GM21515 (cell line): Measurements from ENCODE around the gene PPP1R15B.
"Not testable (repeated sequence)": the region's sequence is repeated elsewhere in the genome, so short reads cannot be mapped to it uniquely, and the experiment has no call there.

Experiments used
- ATAC-seq: cut with Tn5 transposase; IDR thresholded peaks from one replicate; pipeline ENCODE4 v1.9.1; 2021; ENCODE audit not compliant: unreplicated experiment

PPP1R15B gene

GRCh38 chr1:204443871-204444581 is 32.4 kb upstream of the PPP1R15B start:
- no peak for ATAC-seq

GRCh38 chr1:204443260-204443619 is 31.6 kb upstream of the PPP1R15B start:
- no peak for ATAC-seq

- no peak for ATAC-seq
Measured at GRCh38 chr1:204442376-204443259, 31.0 kb upstream of the PPP1R15B start.

- ATAC-seq, result no peak
Measured at GRCh38 chr1:204441558-204441957, 29.9 kb upstream of the PPP1R15B start.

GRCh38 chr1:204439621-204440375 is 28.2 kb upstream of the PPP1R15B start:
- no peak for ATAC-seq

- no peak for ATAC-seq
Measured at GRCh38 chr1:204438628-204439027, 27.0 kb upstream of the PPP1R15B start.

GRCh38 chr1:204437796-204438570 is 26.4 kb upstream of the PPP1R15B start:
- no peak for ATAC-seq

GRCh38 chr1:204435872-204436271 is 24.3 kb upstream of the PPP1R15B start:
- ATAC-seq, result no peak

- ATAC-seq, result no peak
Measured at GRCh38 chr1:204435381-204435831, 23.8 kb upstream of the PPP1R15B start.

GRCh38 chr1:204434116-204434755 is 22.6 kb upstream of the PPP1R15B start:
- no peak for ATAC-seq

GRCh38 chr1:204432708-204433107 is 21.1 kb upstream of the PPP1R15B start:
- ATAC-seq, result no peak

GRCh38 chr1:204431310-204432184 is 19.9 kb upstream of the PPP1R15B start:
- ATAC-seq, result no peak

GRCh38 chr1:204429746-204430145 is 18.1 kb upstream of the PPP1R15B start:
- no peak for ATAC-seq

- ATAC-seq, result no peak
Measured at GRCh38 chr1:204426971-204427701, 15.5 kb upstream of the PPP1R15B start.

GRCh38 chr1:204426474-204426873 is 14.9 kb upstream of the PPP1R15B start:
- no peak for ATAC-seq

- no peak for ATAC-seq
Measured at GRCh38 chr1:204426035-204426436, 14.4 kb upstream of the PPP1R15B start.

- no peak for ATAC-seq
Measured at GRCh38 chr1:204424621-204425020, 13.0 kb upstream of the PPP1R15B start.

GRCh38 chr1:204422061-204422705 is 10.6 kb upstream of the PPP1R15B start:
- ATAC-seq, result not testable (repeated sequence)
